HEK293T (cell line): ENCODE data around the gene RNF222.

Experiments
- CTCF ChIA-PET: fragments of 350-600 bp; formaldehyde crosslinking; extraction: SDS; loops from one replicate; lab custom pipeline; 2021; ENCODE audit warnings: antibody characterized with exemption, inconsistent platforms; lab: Yijun Ruan, JAX
- POLR2A ChIA-PET: fragments of 350-600 bp; formaldehyde crosslinking; extraction: SDS; loops from one replicate; lab custom pipeline; 2020; ENCODE audit warnings: antibody characterized with exemption, inconsistent platforms; lab: Yijun Ruan, JAX
- DNase-seq: peaks from one replicate; pipeline ENCODE4 v3.0.0; 2012; ENCODE audit warnings: mixed read lengths; ENCODE audit errors: extremely low spot score
- ARNT ChIP-seq: fragments of 450-650 bp; IDR thresholded peaks from 2 replicates; pipeline ENCODE4 v1.6.1; 2017; ENCODE audit warnings: mild to moderate bottlenecking
- BHLHE40 ChIP-seq: fragments of 450-650 bp; IDR thresholded peaks from 2 replicates; pipeline ENCODE4 v1.6.1; 2016; ENCODE audit warnings: mild to moderate bottlenecking, moderate library complexity, borderline replicate concordance
- CTBP1 ChIP-seq: fragments of 450-650 bp; IDR thresholded peaks from 2 replicates; pipeline ENCODE4 v1.6.1; 2016; ENCODE audit warnings: borderline replicate concordance
- ELF4 ChIP-seq: fragments of 450-650 bp; IDR thresholded peaks from 2 replicates; pipeline ENCODE4 v1.6.1; 2017; ENCODE audit warnings: antibody characterized with exemption
- FOXA1 ChIP-seq: fragments of 450-650 bp; IDR thresholded peaks from 2 replicates; pipeline ENCODE4 v1.6.1; 2016; ENCODE audit warnings: mild to moderate bottlenecking
- FOXK2 ChIP-seq: fragments of 450-650 bp; IDR thresholded peaks from 2 replicates; pipeline ENCODE4 v1.6.1; 2016; ENCODE audit warnings: mild to moderate bottlenecking
- FOXM1 ChIP-seq: fragments of 450-650 bp; IDR thresholded peaks from 2 replicates; pipeline ENCODE4 v1.6.1; 2017; ENCODE audit warnings: mild to moderate bottlenecking, borderline replicate concordance
- HDGF ChIP-seq: fragments of 450-650 bp; IDR thresholded peaks from 2 replicates; pipeline ENCODE4 v1.6.1; 2017; ENCODE audit warnings: antibody characterized with exemption, borderline replicate concordance
- L3MBTL2 ChIP-seq: fragments of 450-650 bp; conservative IDR thresholded peaks from 2 replicates; pipeline ENCODE4 v1.6.1; 2016; ENCODE audit warnings: mild to moderate bottlenecking
- LEF1 ChIP-seq: fragments of 450-650 bp; IDR thresholded peaks from 2 replicates; pipeline ENCODE4 v1.6.1; 2017; ENCODE audit warnings: mild to moderate bottlenecking, borderline replicate concordance
- NFRKB ChIP-seq: fragments of 450-650 bp; IDR thresholded peaks from 2 replicates; pipeline ENCODE4 v1.6.1; 2016; ENCODE audit warnings: mild to moderate bottlenecking, moderate library complexity
- SP1 ChIP-seq: fragments of 450-650 bp; IDR thresholded peaks from 2 replicates; pipeline ENCODE4 v1.6.1; 2017
- SUZ12 ChIP-seq: fragments of 450-650 bp; IDR thresholded peaks from 2 replicates; pipeline ENCODE4 v1.6.1; 2016; ENCODE audit warnings: mild to moderate bottlenecking
- TARDBP ChIP-seq: fragments of 450-650 bp; IDR thresholded peaks from 2 replicates; pipeline ENCODE4 v1.6.1; 2016
- ZNF384 ChIP-seq: fragments of 450-650 bp; IDR thresholded peaks from 2 replicates; pipeline ENCODE4 v1.6.1; 2016
- TF ChIP-seq, protein P1 (sequence below): fragments of 450-650 bp; IDR thresholded peaks from 2 replicates; pipeline ENCODE4 v1.6.1; 2016

Gene RNF222

DNA sequence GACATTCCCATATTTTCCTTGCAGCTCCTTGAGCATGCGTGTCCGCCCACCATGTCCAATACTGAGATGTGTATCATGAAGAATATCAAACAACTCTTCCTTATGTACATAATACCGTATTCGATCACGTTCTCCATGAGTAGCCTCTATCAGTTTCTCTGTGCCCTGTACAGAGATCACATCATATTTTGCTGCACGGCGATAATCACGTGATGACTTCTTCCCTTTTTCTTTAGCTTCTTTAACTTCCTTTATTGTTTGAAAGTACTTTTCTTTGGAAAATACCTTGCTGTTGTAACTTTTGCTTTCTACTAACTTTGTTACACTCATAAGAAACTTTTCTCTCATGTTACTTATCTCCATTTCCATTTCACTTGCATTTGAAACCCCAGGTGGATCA is 27.7 kb downstream of the RNF222 start:
- ChIA-PET POLR2A (interaction anchor here (0.9 kb wide), 1 partner anchor 147 kb away, joined by 4 read pairs; no protein-coding TSS in a partner anchor), CTCF (no interaction called here)
- DNase-seq, result no peak
- TF ChIP-seq FOXA1 (no peak), ELF4 (no peak), L3MBTL2 (no peak), TARDBP (no peak), NFRKB (no peak), CTBP1 (no peak), SP1 (no peak), ARNT (no peak), SUZ12 (no peak), HDGF (no peak), FOXM1 (no peak), BHLHE40 (no peak), LEF1 (no peak), FOXK2 (no peak), ZNF384 (no peak)
- TF ChIP-seq, protein P1, sequence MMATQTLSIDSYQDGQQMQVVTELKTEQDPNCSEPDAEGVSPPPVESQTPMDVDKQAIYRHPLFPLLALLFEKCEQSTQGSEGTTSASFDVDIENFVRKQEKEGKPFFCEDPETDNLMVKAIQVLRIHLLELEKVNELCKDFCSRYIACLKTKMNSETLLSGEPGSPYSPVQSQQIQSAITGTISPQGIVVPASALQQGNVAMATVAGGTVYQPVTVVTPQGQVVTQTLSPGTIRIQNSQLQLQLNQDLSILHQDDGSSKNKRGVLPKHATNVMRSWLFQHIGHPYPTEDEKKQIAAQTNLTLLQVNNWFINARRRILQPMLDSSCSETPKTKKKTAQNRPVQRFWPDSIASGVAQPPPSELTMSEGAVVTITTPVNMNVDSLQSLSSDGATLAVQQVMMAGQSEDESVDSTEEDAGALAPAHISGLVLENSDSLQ, result no peak

DNA sequence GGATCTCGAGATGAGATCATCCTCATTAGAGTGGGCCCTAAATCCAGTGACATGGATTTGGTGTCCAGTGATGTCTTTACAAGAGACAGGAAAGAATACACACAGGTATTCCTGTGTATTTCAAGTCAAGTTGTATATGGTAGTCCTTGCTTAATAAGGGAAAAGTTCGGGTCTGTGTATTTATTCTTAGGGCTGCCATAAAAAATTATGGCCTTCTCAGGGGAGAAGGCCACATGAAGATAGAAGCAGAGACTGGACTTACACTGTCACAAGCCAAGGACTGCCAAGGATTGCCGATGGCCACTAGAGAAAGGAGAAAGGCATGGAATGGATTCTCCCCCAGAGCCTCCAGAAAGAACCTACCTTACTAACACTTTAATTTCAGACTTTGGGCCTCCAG is 29.4 kb downstream of the RNF222 start:
- CTCF ChIA-PET, result interaction anchor here (1.2 kb wide), 1 partner anchor 16 kb away, joined by 3 read pairs; no protein-coding TSS in a partner anchor
- TF ChIP-seq TARDBP, result no peak
- no peak for TF ChIP-seq CTBP1
- TF ChIP-seq LEF1, result no peak
- TF ChIP-seq, protein P1, result no peak
- TF ChIP-seq NFRKB, result no peak
- no peak for TF ChIP-seq FOXK2
- no peak for TF ChIP-seq BHLHE40
- TF ChIP-seq ZNF384, result no peak
- TF ChIP-seq ELF4, result no peak
- TF ChIP-seq SUZ12, result no peak
- no peak for TF ChIP-seq ARNT
- no peak for TF ChIP-seq FOXM1
- no peak for TF ChIP-seq SP1
- no peak for TF ChIP-seq L3MBTL2
- TF ChIP-seq FOXA1, result no peak
- no peak for TF ChIP-seq HDGF
- DNase-seq, result no peak
- POLR2A ChIA-PET, result no interaction called here

DNA sequence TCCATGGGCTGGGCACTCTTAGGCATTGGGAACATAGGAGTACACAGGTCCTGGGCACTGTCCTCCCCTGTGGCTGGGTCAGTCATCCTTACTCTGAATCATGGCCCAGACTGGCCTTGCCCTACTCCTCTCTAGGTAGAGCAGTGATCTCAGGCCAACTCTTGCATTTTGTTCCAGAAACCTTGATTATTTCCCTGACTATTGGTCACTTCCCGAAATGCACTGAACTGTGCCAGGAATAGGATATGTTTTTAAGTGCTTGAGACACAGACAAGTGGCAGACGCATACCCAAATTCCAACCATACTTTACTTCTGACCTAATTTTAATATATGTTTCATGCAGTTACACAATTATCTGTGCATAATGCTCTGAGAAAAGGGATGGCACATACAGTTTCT is 31.4 kb downstream of the RNF222 start:
- ChIA-PET CTCF (no interaction called here), POLR2A (no interaction called here)
- TF ChIP-seq ZNF384 (no peak), ARNT (no peak), FOXA1 (no peak), LEF1 (no peak), FOXM1 (no peak), FOXK2 (no peak), HDGF (no peak), SP1 (no peak), CTBP1 (no peak)
- no peak for DNase-seq

DNA sequence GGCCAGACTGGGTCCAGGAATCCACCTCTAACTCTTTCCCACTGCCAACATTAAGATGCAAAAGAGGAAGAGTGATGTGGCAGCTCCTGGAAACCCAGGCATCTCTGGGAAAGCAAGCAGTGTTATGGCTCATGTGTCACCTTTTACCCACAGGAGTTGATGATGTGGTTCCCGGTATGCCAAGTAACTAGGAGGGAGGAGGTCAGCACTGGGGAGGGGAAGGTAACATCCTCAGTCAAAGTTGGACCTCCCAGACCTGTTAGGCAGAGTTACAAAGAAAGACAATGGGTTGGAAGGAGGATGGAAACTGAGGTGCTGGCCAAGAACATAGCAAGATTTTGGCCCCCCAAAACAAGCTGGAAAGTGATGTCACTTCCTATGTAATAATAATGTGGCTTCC is 32.5 kb downstream of the RNF222 start:
- POLR2A ChIA-PET, result no interaction called here
- CTCF ChIA-PET, result no interaction called here
- TF ChIP-seq SP1, result no peak
- TF ChIP-seq, protein P1, result no peak
- TF ChIP-seq NFRKB, result no peak
- no peak for TF ChIP-seq ZNF384
- no peak for TF ChIP-seq FOXK2
- TF ChIP-seq BHLHE40, result no peak
- no peak for TF ChIP-seq FOXA1
- TF ChIP-seq ELF4, result no peak
- no peak for DNase-seq

DNA sequence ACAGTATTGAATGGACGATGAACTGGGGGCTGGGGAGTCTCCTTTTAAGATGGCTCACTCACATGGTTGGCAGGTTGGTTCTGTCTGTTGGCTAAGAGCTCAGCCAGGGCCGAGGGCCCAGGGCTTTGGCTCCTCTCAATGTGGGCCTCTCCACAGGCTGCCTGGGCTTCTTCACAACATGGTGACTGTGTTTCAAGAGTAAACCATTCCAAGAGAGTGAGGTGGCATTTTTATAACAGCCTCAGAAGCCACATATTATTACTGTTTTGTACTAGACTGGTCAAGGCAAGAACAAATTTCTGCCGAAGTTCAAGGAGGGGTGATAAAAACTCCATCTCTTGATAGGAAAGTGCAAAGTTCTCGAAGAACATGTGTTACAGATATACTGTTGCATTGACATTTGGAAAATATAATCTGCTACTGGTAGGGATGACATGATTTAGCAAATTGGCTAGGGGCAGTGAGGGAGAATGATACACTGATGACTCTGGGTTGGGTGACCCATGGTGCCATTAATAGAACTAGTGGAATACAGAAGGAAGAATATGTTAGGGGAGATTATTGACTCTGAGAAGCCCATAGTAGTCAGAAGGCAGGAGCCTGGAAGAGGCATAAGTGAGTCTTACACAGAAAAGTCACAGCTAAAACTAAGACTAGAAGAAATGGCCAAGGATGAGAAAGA is 34.8 kb downstream of the RNF222 start:
- CTCF ChIA-PET, result no interaction called here
- no peak for DNase-seq
- POLR2A ChIA-PET, result no interaction called here
- TF ChIP-seq SUZ12, result no peak
- no peak for TF ChIP-seq TARDBP
- TF ChIP-seq CTBP1, result no peak
- no peak for TF ChIP-seq L3MBTL2
- TF ChIP-seq NFRKB, result no peak

DNA sequence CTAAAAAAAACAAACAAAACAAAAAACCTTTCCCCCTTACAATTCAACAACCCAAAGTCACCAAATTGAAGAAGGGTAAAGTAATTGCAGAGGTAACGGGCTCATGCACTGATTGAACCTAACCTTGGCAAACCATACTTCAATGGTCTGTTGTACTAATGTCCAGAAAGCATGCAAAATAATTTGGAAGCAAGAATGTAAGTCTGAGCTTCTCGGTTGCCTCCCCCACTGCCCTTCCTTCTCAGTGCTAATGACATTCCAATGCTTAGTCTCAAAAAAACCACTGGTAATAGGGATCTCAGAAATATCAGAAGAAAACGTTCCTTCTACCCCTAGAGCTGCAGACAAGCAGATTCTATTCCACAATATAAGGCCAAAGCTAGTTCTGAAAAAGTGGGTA is 36.9 kb downstream of the RNF222 start:
- POLR2A ChIA-PET, result interaction anchor here (0.9 to 1.5 kb wide), 2 partner anchors 16 to 23 kb away, joined by 3 to 4 read pairs; partner anchors contain the start of gene KRABD2
- TF ChIP-seq FOXM1 (no peak), ARNT (no peak), ZNF384 (no peak), BHLHE40 (no peak), L3MBTL2 (no peak), FOXK2 (no peak), FOXA1 (no peak), HDGF (no peak), TARDBP (no peak), ELF4 (no peak), SUZ12 (no peak), LEF1 (no peak)
- TF ChIP-seq, protein P1, result no peak
- DNase-seq, result no peak
- CTCF ChIA-PET, result interaction anchor here (0.6 kb wide), 1 partner anchor 27 kb away, joined by 3 read pairs; no protein-coding TSS in a partner anchor
